ENCODE data around the gene SERPINF2.
"Not testable (repeated sequence)": the region's sequence is repeated elsewhere in the genome, so short reads cannot be mapped to it uniquely, and the experiment has no call there.

Gene SERPINF2

DNA sequence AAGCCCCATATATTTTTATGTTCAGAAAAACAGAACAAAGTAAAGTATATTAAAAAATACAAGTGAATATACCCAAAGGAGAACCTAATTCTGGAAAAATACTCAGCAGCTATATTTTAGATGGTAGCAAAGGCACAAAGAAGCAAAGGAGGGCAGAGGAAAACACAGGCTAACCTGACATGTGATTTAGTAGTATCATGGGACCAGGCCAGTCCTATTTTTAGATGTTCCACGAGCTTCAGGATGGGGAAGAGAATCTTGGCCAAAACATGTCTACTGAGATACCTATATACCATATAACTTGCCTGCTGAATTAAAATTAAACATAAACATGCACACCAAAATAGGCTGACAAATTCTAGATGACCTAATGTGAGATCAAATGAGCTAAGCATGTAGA, 54.1 kb downstream of the SERPINF2 start:
- no peak for DNase-seq

DNA sequence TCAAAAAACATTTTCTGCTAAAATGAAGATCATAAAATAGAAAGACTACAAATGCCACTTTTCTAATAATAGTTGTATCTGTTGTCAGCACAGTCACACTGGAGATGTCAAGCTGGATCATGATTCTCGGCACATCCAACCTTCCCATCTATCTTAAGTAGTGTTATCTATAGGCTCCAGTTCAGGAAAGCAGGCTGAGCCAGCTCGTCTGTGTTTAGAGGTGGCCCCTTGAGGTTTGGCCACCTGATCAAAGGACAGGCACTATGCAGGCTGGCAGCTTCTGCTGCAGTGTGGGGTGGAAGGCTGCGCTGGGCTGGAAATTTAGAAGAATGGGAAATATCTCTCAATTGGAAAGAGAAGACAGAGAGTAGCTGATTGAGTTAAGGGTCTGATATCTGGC, 54.7 kb downstream of the SERPINF2 start:
- no peak for DNase-seq

DNA sequence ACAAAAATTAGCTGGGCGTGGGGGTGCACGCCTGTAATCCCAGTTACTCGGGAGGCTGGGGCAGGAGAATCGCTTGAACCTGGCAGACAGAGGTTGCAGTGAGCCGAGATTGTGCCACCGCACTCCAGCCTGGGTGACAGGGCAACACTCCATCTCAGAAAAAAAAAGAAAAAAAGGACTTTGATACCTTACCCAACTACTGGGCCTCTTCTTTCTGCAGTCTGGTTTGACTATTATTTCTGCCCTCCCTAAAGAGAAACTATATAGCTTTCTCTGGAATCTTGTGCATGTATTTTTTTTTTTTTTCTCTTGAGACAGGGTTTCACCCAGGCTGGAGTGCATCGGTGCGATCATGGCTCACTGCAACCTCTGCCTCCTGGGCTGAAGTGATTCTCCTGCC, 55.2 kb downstream of the SERPINF2 start:
- DNase-seq = not testable (repeated sequence)

DNA sequence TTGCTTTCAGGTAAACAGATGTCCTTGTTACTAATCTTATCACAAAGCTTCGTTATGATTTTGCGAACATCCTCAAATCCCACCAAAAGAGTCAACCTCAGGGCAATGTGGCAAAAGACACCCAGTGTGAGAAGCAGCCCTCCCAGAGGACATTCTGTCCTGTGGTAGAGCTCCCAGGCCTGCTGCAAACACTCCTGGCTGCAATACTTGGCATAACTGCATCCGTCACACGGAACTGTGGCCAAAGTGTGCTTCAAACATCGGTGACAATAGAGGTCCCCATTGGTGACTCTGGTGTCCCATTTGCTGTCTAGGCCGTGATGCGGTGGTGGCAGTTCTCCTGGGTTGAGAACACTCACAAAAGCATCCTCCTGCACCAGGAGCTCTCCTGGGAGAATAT, 57.6 kb downstream of the SERPINF2 start:
- DNase-seq = no peak

DNA sequence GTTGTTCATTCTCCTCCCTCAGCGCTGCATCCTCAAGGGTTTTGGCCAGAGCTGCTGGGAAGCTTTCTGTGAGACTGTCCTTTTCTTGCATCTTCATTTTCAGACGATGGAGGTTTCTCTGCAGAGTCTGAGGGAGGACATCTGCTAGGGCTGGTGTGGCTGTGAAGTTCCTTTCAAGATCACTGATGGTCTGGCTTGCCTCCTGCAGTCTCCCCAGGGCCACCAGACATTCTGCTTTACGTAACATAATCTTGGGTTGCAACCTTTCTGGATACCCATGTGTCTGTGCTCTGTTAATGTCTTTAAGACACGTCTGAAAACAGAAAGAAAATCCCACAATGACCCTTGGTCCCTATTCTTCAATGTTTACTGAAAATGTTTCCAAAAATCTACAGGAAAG, 58.0 kb downstream of the SERPINF2 start:
- no peak for DNase-seq

DNA sequence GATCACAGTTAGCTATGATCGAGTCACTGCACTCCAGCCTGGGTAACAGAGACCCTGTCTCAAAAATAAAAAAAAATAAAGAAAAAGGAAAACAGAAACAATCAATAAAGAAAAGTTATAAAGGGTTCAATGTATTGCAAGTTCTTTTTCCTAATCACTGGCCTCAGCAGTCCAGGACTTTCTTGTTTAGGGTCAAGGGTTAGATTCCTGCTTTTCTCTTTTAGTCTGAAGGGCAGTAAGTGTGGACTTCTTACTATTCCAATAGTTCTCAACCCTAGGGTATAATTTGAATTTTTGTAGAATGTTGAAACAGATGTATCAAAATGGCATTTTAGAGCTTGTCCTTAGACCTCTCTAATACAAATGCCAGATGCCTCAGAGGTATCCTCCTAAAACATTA, 59.8 kb downstream of the SERPINF2 start:
- DNase-seq = no peak

DNA sequence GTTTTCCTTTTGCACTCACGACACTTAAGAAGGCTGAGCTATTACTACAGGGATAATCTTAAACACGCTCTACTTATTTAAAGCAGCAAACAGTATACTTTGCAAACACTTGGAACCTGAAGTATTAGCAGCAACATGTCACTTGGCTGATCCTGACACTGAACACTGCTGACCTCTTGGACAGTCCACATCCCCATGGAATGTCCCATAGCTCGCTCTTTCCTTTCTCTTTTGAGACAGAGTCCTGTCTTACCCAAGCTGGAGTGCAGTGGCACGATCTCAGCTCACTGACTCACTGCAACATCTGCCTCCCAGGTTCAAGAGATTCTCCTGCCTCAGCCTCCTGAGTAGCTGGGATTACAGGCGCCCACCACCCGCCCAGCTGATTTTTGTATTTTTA, 60.6 kb downstream of the SERPINF2 start:
- no peak for DNase-seq

All from NCI-H187 treated with DMSO at 0.1 percent for 48 hours (cell line).